K562 (cell line): ENCODE data around the gene FGGY. TPM values are rescaled to one million over a fixed set of nuclear protein-coding genes. Genes with fewer than 3 reads are reported as not detected.

Experiments used
- BRD9 ChIP-seq: fragments of 450-650 bp; IDR thresholded peaks from 2 replicates; pipeline ENCODE4 v1.6.1; 2018; ENCODE audit warnings: low read depth; ENCODE audit not compliant: partially characterized antibody
- MGA ChIP-seq: fragments of 450-650 bp; IDR thresholded peaks from 2 replicates; pipeline ENCODE4 v1.6.1; 2016; ENCODE audit warnings: mild to moderate bottlenecking, moderate library complexity
- NFIX ChIP-seq: fragments of 250-450 bp; sonication (Bioruptor Pico); IDR thresholded peaks from 2 replicates; pipeline ENCODE4 v1.4.0; 2020; ENCODE audit warnings: low read depth, mild to moderate bottlenecking, moderate library complexity
- TAF1 ChIP-seq: IDR thresholded peaks from 2 replicates; pipeline ENCODE4 v1.6.1; 2011; ENCODE audit warnings: mild to moderate bottlenecking, low read length, moderate library complexity; ENCODE audit not compliant: insufficient read depth, control insufficient read depth, severe bottlenecking; ENCODE audit errors: extremely low read depth
- TCF7 ChIP-seq: sonication (generic); IDR thresholded peaks from 2 replicates; pipeline ENCODE4 v1.6.1; 2016; ENCODE audit warnings: antibody characterized with exemption, borderline replicate concordance
- polyA plus RNA-seq, 8 experiments: library from polyadenylated mRNA; depleted of rRNA in 4 of 8; stranded (reverse) in 5 of 8; unstranded in 3 of 8; fragments of >200 nt; fragmentation: Nextera tagmentation in 2 of 8; fragmentation: Illumina TruSeq in 1 of 8; extraction: Ambion mirVana in 2 of 8; extraction: Trizol in 1 of 8; gene quantifications; 2 replicates each; pipeline versions ENCODE4 v1.2.1 to v1.2.3, GENCODE V29; 2011 to 2014; ENCODE audit warnings: inconsistent platforms in 1 of 8, missing spikeins in 1 of 8
- total RNA-seq, 7 experiments: library from RNA; depleted of rRNA in 6 of 7; stranded (reverse); fragments of >200 nt in 6 of 7; fragmentation: Illumina TruSeq in 2 of 7; extraction: Trizol in 2 of 7; gene quantifications; 2 replicates each; pipeline versions ENCODE4 v1.2.1 to v1.2.3, GENCODE V29; 2011 to 2021; ENCODE audit warnings: low replicate concordance in 1 of 7
- TF ChIP-seq, protein P1 (sequence below): fragments of 250-450 bp; sonication (Bioruptor Pico); IDR thresholded peaks from 2 replicates; pipeline ENCODE4 v1.5.0; 2020; ENCODE audit warnings: mild to moderate bottlenecking

The FGGY gene
- total and polyA plus RNA-seq, 9 of the 15 experiments (the other 6 are each of a cell fraction or from before 2014, with no cell fraction given) = 9.7 to 19.2 (median 12.6) TPM

- TF ChIP-seq MGA = no peak
- TF ChIP-seq TAF1 = no peak
- TF ChIP-seq NFIX (CRISPR knock-in tag) = no peak
- no peak for TF ChIP-seq BRD9
- no peak for TF ChIP-seq TCF7
- TF ChIP-seq, protein P1, sequence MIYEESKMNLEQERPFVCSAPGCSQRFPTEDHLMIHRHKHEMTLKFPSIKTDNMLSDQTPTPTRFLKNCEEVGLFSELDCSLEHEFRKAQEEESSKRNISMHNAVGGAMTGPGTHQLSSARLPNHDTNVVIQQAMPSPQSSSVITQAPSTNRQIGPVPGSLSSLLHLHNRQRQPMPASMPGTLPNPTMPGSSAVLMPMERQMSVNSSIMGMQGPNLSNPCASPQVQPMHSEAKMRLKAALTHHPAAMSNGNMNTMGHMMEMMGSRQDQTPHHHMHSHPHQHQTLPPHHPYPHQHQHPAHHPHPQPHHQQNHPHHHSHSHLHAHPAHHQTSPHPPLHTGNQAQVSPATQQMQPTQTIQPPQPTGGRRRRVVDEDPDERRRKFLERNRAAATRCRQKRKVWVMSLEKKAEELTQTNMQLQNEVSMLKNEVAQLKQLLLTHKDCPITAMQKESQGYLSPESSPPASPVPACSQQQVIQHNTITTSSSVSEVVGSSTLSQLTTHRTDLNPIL (CRISPR knock-in tag) = no peak
Measured at GRCh38 chr1:59685101-59685500, 388.2 kb downstream of the FGGY start (continued).
